ACC112 (cell line): ENCODE data around the gene IL10RA.

Experiments
- H2AFZ ChIP-seq: fragments of 200-600 bp; sonication (generic); one replicate; pipeline ENCODE4 v1.6.0; 2017; ENCODE audit warnings: antibody characterized with exemption, low read length; ENCODE audit not compliant: unreplicated experiment
- H3K27ac ChIP-seq: fragments of 200-600 bp; sonication (generic); 2 replicates; pipeline ENCODE4 v1.5.1; 2014; ENCODE audit warnings: low read depth, mild to moderate bottlenecking, antibody characterized with exemption, low read length, moderate library complexity
- H3K27me3 ChIP-seq: fragments of 200-600 bp; sonication (generic); 2 replicates; pipeline ENCODE4 v1.6.1; 2014; ENCODE audit warnings: mild to moderate bottlenecking, antibody characterized with exemption, low read length, moderate library complexity, mixed read lengths; ENCODE audit not compliant: insufficient read depth
- H3K36me3 ChIP-seq: fragments of 200-600 bp; sonication (generic); 2 replicates; pipeline ENCODE4 v1.6.1; 2016; ENCODE audit warnings: mild to moderate bottlenecking, antibody characterized with exemption, low read length, moderate library complexity, mixed read lengths; ENCODE audit not compliant: insufficient read depth
- H3K4me1 ChIP-seq: fragments of 200-600 bp; sonication (generic); one replicate; pipeline ENCODE4 v1.6.1; 2016; ENCODE audit warnings: low read length, mixed read lengths; ENCODE audit not compliant: insufficient read depth, unreplicated experiment, control insufficient read depth
- H3K4me3 ChIP-seq: fragments of 200-600 bp; sonication (generic); 2 replicates; pipeline ENCODE4 v1.5.1; 2014; ENCODE audit warnings: mild to moderate bottlenecking, low read depth, low read length
- H3K79me2 ChIP-seq: fragments of 200-600 bp; sonication (generic); one replicate; pipeline ENCODE4 v1.6.0; 2016; ENCODE audit warnings: low read length; ENCODE audit not compliant: control insufficient read depth, unreplicated experiment, insufficient read depth

Gene IL10RA

GRCh38 chr11:118021146-118021545 lies 35.0 kb downstream of the IL10RA start:
- H3K4me1 ChIP-seq = no peaks in the 10 kb centered on the region
- H3K27me3 ChIP-seq = peaks cover 11% of the 10 kb centered on the region
- no peak overlapping the region for H3K27ac ChIP-seq
- H3K4me3 ChIP-seq = no peak overlapping the region
- H2AFZ ChIP-seq = no peak overlapping the region
- no peaks in the 10 kb centered on the region for H3K36me3 ChIP-seq
- H3K79me2 ChIP-seq = no peaks in the 10 kb centered on the region

GRCh38 chr11:118027694-118028093 lies 41.5 kb downstream of the IL10RA start:
- no peak overlapping the region for H2AFZ ChIP-seq
- no peak overlapping the region for H3K4me3 ChIP-seq
- H3K36me3 ChIP-seq = no peaks in the 10 kb centered on the region
- no peak overlapping the region for H3K27ac ChIP-seq
- H3K4me1 ChIP-seq = no peaks in the 10 kb centered on the region
- H3K79me2 ChIP-seq = no peaks in the 10 kb centered on the region
- peaks cover 23% of the 10 kb centered on the region for H3K27me3 ChIP-seq

- no peaks in the 10 kb centered on the region for H3K79me2 ChIP-seq
- peaks cover 31% of the 10 kb centered on the region for H3K27me3 ChIP-seq
- no peaks in the 10 kb centered on the region for H3K36me3 ChIP-seq
- H3K27ac ChIP-seq = no peak overlapping the region
- H3K4me3 ChIP-seq = no peak overlapping the region
- H2AFZ ChIP-seq = no peak overlapping the region
- H3K4me1 ChIP-seq = no peaks in the 10 kb centered on the region
Measured at GRCh38 chr11:118028626-118029025, 42.4 kb downstream of the IL10RA start.

- Histone ChIP-seq H3K4me1 (no peaks in the 10 kb centered on the region), H3K79me2 (no peaks in the 10 kb centered on the region), H3K4me3 (no peak overlapping the region), H3K27me3 (peaks cover 25% of the 10 kb centered on the region), H3K36me3 (no peaks in the 10 kb centered on the region), H3K27ac (no peak overlapping the region), H2AFZ (no peak overlapping the region)
Measured at GRCh38 chr11:118033443-118033842, 47.2 kb downstream of the IL10RA start.

GRCh38 chr11:118042141-118042540 lies 55.9 kb downstream of the IL10RA start:
- H3K4me3 ChIP-seq = no peak overlapping the region
- H3K4me1 ChIP-seq = no peaks in the 10 kb centered on the region
- H2AFZ ChIP-seq = no peak overlapping the region
- H3K27ac ChIP-seq = no peak overlapping the region
- H3K79me2 ChIP-seq = no peaks in the 10 kb centered on the region
- H3K27me3 ChIP-seq = peaks cover 46% of the 10 kb centered on the region
- no peaks in the 10 kb centered on the region for H3K36me3 ChIP-seq

GRCh38 chr11:118042796-118043195 lies 56.6 kb downstream of the IL10RA start:
- Histone ChIP-seq H3K27me3 (peaks cover 53% of the 10 kb centered on the region), H3K27ac (no peak overlapping the region), H3K4me3 (no peak overlapping the region), H2AFZ (no peak overlapping the region), H3K79me2 (no peaks in the 10 kb centered on the region), H3K36me3 (no peaks in the 10 kb centered on the region), H3K4me1 (no peaks in the 10 kb centered on the region)

- Histone ChIP-seq H3K4me1 (no peaks in the 10 kb centered on the region), H3K36me3 (no peaks in the 10 kb centered on the region), H2AFZ (no peak overlapping the region), H3K27me3 (peaks cover 53% of the 10 kb centered on the region), H3K79me2 (no peaks in the 10 kb centered on the region), H3K4me3 (no peak overlapping the region), H3K27ac (no peak overlapping the region)
Measured at GRCh38 chr11:118045191-118045590, 59.0 kb downstream of the IL10RA start.

GRCh38 chr11:118046051-118046963 lies 60.1 kb downstream of the IL10RA start:
- Histone ChIP-seq H3K4me1 (no peaks in the 10 kb centered on the region), H3K27ac (no peak overlapping the region), H3K27me3 (peaks cover 65% of the 10 kb centered on the region), H3K36me3 (no peaks in the 10 kb centered on the region), H3K79me2 (no peaks in the 10 kb centered on the region), H3K4me3 (no peak overlapping the region), H2AFZ (no peak overlapping the region)

- no peak overlapping the region for H3K4me3 ChIP-seq
- H3K27ac ChIP-seq = no peak overlapping the region
- H2AFZ ChIP-seq = no peak overlapping the region
- peaks cover 67% of the 10 kb centered on the region for H3K27me3 ChIP-seq
- H3K36me3 ChIP-seq = no peaks in the 10 kb centered on the region
- no peaks in the 10 kb centered on the region for H3K4me1 ChIP-seq
- no peaks in the 10 kb centered on the region for H3K79me2 ChIP-seq
Measured at GRCh38 chr11:118046964-118047700, 60.9 kb downstream of the IL10RA start.

- peaks cover 65% of the 10 kb centered on the region for H3K27me3 ChIP-seq
Measured at GRCh38 chr11:118047749-118048148, 61.6 kb downstream of the IL10RA start.

More at GRCh38 chr11:118047749-118048148, 61.6 kb downstream of the IL10RA start:
- Histone ChIP-seq H2AFZ (no peak overlapping the region), H3K27ac (no peak overlapping the region), H3K4me3 (no peak overlapping the region), H3K4me1 (no peaks in the 10 kb centered on the region), H3K36me3 (no peaks in the 10 kb centered on the region), H3K79me2 (no peaks in the 10 kb centered on the region)
